Stimulated activated CD8-positive, alpha-beta memory T cell treated with anti-CD3 and anti-CD28 coated beads, Interleukin-7, amount 100 ng/mL, for 1 hour (primary cell): Measurements from ENCODE around the gene ARFGAP1.

Experiments used
- DNase-seq, 2 donors: peaks; one replicate each; pipeline ENCODE4 v3.0.0-alpha.2; 2020; ENCODE audit warnings: low read depth in 2 of 2

Gene ARFGAP1

DNA sequence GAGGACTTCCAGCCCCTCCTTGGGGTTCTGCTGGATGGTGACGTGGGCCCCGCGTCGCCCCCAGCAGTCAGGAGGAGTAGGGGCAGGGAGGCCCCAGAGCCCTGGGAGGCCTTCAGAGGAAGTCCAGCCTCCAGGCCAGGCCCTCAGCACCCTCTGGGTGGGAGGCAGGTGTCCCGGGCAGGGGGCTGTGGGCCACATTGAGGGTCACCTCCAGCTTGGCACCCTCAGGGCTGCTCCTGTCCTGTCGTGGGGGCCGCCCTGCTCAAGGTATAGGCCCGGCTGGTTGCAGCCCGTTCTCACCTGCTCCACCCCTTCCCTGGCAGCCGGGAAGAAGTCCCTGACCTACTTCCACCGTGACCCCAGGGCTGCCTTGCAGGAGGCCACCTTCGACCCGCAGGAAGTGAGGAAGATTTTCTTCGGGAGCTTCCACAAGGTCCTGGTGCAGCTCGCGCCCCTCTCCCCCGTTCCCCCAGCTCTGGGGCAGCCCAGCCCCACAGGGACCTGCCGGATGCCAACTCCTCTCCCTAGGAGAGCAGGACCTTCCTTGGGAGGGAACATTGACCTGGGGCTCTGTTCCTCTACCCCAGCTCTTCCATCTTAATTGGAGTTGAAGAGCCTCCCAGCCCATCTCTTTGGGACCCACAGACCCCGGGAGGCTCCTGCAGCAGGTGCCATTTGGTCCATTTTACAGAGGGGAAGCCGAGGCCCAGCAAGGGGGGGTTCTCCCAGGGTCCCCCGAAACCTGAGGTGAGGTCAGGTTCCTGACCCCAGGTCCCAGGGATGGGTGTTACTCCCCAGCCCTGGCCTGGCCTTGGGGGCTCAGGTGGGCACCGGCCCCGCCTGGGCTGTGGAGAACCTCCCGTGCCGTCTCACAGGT lies 46.8 kb downstream of the ARFGAP1 start:
- no peak for DNase-seq

DNA sequence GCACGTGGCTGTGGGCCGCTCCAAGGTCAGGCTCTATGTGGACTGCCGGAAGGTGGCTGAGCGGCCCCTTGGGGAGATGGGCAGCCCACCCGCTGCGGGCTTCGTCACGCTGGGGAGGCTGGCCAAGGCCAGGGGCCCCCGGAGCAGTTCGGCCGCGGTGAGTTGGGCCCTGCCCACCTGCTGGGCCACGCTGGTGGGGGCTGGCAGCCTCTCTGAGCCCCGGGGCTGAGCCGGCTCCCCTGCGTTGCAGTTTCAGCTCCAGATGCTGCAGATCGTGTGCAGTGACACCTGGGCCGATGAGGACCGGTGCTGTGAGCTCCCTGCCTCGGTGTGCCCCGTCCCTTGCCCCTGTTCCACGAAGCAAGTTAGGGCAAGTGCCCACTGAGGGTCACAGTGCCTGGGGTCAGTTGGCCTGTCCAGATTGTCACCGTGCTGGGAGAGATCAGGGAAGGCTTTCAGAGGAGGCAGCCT lies 47.5 kb downstream of the ARFGAP1 start:
- no peak for DNase-seq

DNA sequence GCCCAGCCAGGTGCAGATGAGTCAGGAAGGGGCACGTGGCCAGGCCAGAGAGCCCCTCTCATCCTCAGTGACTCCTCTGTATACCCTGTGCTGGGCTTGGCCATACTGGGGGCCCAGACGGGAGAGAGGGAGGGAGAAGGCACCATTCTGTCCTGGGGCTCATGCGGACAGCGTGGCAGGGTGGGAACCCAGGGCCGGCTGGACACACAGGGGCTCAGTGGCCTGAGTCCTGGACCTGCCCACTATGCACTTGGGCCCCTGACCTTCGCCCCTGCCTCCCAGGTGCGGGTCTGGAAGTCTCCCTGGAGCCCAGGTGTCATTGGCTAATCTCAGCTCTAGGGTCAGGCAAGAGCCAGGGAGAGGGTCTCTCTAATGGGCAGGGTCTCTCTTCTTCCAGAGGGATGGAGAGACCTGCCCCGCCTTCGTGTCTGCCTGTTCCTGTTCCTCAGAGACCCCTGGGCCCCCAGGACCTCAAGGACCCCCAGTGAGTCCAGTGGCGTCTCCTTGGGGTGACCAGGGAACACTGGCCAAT lies 48.1 kb downstream of the ARFGAP1 start:
- DNase-seq = no peak

DNA sequence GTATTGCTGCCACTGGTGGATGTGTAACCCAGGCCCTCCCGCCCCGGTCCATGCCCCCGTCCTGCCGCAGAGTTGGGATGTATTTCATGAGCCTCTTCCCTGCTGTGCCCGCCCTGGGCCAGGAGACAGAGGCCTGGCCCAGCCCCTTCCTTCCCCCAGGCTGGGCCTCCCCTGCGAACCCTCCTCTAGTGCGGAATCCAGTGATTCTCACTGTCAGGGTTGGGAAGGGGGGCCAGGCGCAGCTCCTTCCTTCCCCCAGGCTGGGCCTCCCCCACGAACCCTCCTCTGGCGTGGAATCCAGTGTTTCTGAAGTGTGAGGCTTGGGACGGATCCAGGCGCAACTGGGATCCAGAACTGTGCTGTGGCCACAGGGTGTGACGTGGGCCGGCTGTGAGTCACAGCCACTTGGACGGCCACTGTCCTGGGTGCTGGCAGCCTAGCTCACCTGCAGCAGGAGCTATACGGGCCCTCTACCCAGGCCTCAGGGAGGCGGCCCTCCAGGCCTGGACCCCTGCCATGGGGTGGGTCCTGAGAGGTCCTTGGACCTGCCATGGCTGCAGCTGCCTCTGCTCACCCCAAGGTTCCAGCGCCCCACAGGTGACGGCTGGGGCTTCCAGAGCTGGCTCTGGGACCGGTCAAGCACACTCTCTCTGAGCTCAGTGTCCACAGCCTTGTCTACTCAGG lies 48.7 kb downstream of the ARFGAP1 start:
- no peak for DNase-seq

DNA sequence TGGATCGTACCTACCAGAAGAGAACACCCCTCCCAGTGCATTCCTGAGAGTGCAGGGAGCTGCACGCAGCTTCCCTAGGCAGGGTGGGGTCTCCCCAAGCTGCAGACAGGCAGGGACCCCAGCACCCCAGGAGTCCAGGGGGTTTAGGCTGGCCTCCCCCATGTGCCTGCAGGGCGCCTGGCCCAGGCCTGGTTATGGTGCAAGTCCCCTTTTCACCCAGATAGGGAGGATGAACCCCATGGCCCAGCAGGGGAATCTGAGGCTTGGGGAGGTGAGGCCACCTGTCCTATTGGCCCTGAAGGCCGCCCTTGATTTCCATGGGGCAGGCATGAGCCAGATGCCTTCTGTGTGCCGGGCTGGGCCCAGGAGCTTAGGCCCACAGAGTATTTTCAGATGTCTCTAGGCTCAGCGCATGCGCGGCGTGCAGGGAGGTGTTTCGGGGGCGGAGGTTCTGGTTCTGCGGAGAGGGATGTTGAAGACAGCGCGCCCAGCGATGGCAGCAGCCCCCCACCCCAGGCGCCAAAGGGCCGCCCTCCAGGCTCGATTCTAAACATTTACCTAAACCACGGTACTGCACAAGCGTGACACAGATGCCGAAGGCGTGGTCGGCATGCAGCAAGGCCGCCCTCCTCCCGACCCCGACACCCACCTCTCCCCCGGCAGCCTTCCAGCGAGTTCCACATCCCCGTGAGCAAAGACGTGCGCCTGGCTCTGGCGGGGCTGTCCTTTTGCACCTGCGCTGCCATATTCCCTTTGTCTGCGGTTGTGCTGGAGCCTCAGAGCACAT lies 49.7 kb downstream of the ARFGAP1 start:
- DNase-seq = no peak

DNA sequence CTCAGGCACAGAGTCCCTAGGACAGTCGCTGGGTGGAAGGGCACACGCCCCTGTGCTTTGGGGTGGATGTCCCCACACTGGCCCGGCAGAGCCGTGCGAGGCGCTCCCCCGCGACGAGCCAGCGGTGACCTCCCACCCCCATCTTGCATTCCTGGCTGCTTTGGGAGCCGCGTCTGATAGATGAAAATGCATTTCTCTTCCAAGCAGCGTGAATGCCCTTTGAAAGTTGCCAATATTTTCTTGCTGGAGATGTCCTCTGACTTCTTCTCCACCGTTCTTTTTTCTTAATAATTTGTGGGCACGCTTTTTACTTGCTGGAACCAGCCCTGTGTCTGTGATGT lies 50.3 kb downstream of the ARFGAP1 start:
- no peak for DNase-seq

DNA sequence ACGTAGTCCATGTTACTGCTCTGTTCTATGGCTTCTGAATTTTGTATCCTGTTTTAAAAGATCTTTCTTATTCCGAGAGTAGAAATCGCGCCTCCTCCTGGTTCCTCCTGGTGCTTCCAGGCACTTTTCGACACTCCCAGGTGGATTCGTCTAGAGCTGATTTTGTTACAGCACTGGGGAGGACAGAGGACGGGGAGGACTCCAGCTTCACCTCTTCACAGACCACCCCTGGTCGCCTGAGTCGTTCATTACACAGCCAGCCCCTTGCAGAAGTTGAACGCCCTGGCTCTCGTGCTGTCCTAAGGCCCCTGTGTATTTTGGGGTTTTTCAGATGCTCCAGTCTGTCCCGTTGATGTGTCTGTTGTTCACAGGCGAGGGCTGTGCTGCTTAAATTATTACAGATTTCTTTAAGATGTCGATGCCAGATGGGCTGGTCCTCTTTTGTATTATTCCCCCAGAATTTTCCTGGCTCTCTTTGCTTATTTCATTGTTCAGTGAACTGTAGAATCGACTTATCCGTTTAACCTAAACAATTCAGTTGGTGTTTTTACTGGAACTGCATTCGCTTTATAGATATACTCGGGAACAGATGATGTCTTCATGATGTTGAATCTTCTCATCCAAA lies 50.9 kb downstream of the ARFGAP1 start:
- no peak for DNase-seq

DNA sequence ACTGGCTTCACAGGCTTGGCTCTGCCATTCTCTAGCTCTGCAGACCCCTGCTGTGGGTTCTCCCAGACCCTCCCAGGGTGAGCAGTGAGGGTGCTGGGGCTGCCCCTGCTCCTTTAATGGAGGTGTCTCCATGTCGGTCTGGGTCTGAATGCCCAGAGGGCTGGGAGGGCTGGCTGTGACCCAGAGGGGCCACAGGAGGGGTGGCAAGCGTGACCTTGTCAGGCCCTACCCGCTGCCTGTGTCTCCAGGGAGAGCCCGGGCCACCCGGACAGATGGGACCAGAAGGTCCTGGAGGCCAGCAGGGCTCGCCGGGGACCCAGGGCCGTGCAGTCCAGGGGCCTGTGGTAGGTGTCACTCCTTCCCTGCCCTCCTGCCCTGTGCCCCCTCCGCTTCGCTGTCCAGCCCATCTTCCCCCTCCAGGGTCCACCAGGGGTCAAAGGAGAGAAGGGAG lies 52.4 kb downstream of the ARFGAP1 start:
- DNase-seq = no peak

DNA sequence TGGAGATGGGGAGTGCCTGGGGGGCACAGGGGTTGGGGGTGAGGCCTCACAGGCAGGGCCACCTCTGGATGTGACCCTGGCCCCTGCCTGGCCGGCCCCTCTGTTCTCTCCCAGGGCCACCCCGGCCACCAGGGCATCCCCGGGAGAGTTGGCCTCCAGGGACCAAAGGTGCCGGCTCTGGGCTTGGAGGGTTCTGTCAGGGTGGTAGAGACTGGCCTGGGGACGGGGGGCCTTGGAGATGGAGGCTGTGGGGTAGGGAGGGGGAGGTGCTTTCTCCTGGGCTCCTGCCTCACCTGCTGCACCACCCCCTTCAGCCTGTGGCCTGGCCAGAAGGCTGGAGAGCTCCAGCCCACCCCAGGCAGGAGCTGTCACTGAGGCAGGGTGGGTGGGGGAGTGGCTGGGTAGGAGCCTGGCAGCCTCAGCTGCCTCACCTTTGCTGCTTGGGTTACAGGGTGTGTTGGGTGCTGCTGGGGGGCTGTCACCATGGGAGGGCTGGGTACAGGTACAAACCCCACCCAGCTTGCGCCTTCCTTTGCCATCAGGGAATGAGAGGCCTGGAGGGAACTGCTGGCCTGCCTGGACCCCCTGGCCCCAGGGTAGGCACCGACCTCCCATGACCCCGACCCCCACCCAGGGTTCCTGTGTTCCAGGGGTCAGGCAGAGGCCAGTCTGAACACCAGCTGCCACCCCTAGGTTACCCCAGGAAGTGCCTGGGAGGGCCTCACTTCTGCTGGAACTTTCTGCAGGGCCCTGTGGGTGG lies 53.1 kb downstream of the ARFGAP1 start:
- DNase-seq = no peak

DNA sequence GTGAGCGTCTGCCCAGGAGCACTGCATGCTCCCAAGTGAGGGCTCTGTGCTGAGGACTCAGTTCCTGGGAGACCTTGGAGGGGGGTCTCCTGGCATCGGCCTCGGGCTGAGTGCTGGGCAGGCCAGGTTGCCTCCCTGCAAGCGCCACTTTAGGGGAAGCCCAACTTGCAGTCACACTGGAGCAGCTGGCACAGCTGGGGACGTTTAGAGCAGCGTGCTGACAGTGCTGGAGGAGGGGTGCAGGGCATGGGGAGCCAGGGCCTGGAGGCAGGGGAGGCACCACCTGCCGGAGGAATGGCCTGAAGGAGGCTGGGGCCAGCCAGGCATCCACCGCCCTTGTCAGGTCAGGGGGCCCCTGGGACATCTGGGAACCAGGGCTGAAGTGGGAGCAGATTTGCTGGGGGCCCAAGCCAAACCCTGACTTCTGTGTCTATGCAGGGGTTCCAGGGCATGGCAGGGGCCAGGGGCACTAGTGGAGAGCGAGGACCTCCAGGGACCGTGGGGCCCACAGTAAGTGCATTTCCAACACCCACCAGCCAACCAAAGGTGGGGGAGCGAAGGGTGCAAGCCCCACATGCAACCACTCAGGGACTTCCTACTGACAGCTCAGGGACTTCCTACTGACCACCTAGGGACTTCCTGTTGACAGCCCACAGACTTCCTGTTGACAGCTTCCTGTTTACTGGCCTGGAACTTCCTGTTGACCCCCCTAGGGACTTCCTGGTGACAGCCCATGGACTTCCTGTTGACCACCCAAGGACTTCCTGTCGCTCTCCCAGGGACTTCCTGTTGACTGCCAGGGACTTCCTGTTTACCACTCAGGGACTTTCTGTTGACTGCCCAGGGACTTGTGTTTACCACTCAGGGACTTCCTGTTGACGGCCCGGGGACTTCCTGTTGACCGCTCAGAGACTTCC lies 54.0 kb downstream of the ARFGAP1 start:
- DNase-seq = no peak

DNA sequence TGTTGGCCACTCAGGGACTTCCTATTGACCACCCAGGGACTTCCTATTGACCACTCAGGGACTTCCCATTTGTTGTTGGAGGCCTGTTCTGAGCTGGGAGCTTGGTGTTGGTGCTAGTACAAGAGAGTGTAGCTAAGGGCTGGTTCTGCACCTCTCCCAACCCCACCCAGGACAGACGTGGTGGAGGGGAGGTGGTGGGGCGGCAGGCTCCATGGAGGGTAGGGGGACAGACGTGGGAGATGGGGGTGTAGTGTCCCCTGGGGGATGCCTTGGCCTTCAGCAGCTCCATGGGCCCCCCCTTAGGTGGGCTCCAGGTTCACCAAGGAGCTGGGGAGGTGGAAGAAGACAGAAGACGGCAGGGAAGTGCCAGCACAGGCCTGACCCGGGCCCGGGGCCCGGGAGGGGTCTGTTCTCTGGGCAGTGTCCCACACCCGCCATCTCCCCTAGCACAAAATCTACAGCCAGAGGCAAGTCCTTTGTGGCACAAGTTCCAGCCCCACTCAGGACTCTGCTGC lies 54.7 kb downstream of the ARFGAP1 start:
- DNase-seq = no peak

DNA sequence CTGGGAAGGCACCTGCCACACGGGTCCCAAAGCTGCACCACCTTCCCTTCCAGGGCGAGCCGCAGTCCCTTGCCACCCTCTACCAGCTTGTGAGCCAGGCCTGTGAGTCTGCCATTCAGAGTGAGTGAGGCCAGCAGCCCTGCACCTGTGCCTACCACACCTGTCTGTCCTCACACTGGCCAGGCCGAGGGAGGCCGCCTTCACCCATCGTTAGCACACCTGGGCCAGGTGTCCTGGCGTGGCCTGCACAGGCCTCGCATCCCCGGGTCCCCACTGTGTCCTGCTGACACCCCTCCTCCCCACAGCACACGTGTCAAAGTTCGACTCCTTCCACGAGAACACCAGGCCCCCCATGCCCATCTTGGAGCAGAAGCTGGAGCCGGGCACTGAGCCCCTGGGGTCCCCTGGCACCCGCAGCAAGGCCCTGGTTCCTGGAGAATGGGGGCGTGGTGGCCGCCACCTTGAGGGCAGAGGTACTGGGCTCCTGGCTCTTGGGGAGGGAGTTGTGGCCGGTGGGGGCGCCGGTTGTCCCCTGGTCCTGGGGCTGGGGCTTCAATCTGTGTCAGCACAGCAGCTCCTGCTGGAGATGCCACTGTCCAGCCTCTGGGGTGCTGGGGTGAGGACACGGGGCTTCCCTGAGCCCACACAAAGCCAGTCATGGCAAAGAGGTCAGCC lies 55.5 kb downstream of the ARFGAP1 start:
- no peak for DNase-seq

DNA sequence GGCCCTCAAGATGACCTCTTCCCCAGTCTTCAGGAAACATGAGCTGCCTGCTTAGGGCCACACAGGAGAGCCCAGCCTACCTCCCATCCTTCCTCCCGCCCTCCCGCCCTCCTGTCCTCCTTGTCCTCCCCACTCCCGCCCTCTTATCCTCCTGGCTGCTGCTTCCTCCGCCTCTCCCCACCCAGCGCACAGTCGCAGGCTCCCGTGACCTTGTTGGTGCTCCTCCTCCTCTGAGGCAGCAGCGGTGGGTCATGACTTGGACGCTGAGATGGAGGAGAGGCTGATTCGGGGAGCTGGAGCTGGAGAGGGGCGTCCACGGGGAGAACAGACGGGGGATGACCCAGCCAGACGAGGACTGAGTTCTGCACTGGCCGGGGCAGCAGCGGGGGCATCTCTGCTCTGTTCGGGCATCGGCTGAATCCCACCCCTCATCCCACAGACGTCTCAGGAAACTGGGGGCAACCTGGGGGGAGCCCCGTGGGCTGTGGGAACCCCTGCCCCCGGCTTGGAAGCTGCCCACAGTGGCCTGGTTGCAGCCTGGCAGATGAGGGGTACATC lies 56.2 kb downstream of the ARFGAP1 start:
- no peak for DNase-seq

DNA sequence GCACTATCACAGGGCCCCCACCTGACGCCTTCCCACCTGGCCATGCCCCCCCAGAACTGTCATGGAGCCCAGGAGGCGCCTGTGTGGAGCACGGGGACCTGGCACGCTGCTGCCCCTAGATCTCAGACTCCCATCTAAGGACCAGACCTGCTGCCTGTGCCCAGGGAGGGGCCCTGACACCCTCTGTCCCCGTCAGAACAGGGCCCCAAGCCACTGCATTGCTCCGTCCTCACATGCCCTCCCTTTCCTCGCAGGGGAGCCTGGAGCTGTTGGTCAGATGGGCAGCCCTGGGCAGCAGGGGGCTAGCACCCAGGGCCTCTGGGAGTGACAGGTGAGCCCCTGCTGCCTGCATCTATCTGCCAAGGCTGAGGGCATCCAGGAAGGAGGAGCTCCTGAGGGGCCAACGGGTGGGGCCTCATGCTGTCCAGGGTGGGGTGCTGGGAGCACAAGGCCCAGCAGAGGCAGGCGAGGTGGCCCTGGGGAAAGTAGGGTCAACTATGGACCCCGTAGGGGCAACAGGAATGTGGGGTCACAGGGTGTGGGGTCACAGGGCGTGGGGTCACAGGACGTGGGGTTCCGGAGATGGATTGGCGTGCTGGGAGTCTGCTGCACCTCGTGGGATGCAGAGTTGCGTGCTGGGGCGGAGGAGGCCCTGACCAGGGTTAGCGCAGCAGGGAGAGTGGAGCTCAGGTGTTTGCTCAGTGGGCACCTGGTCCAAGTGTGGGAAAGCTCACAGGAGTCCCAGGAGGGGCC lies 56.9 kb downstream of the ARFGAP1 start:
- DNase-seq = no peak

DNA sequence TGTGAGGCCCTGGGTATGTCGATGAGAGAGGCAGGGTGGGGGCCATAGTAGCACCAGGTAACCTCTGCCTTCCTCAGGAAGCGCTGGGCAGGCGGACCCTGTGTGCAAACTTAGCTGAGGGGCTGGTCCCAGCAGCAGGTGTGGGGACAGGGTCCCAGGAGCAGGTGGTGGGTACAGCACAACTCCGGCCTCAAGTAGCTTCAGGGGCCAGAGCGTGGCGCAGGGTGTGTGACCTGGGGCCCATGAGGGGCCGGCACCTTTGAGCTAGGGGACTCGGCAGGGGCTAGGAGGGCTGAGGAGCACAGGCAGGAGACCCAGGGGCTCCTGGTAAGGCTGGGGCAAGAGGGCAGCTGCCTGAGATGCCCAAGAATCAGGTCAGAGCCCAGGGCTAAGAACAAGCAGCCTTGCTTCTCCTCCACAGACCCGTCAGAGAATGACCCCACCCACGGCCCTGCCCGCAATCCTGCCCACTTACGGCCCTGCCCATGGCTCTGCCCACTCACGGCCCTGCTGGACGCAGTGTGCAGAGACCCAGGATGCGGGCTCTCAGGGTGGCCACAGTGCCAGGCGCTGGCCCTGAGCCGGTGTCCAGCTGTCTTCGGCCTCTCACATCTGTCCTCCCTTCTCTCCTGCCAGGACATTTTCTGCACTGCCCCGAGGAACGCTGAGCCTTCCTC lies 57.6 kb downstream of the ARFGAP1 start:
- DNase-seq = no peak

DNA sequence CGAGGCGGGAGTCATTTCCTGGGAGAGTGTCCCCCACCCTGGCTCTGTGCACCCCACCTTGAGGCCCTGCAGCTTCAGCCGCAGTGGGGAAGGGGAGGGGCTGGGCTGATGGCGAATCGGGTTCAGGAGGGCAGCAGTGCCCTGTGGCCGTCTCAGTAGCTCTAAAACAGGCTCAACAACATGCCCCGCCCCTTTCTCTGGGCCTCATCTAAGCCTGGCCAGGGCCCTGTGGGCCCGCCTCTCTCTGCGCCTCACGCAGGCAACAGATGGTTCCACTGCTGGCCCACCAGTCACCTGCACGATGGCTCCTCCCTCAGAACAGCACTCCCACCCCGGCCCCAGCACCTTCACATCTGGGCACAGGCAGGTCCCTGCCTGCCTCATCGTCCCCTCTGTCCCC lies 58.3 kb downstream of the ARFGAP1 start:
- no peak for DNase-seq

DNA sequence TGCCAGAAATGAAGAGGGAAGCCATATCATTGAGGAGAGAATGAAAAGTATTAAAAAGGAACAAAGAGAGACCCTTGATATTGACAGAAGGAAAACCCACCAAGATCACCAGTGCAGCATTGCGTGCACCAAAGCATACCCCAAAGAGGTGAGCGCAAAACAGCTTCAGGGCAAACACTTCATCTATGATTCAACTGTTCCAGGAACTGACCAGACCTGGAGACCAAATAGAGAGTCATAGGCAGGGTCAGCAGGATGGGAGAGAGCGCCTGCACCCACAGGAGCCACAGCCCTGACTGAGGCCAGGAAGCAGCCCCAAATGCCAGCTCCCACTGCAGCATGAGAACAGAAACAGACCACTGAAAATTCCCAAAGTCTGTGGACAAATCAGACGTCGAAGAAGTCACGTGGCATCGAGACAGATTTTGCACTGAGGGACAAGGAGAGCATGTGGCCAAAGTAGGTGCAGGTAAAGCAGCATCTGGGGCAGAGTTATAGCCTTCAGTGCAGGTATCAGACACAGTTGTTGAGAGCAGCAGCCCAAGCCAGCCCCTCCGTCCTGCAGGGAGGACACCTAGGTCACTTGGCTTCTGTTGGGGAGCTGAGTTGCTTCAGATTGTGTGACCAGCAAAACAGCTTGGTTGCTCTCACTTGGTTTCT lies 59.3 kb downstream of the ARFGAP1 start:
- no peak for DNase-seq
